Prostate gland (tissue), 2 donors: Measurements from ENCODE around the gene OR8S1.

Experiments
- CTCF ChIP-seq, 4 experiments: fragments of 200-600 bp in 2 of 4; fragments of 450-650 bp in 2 of 4; sonication (generic) in 2 of 4; IDR thresholded peaks; 1 replicate in 3 of 4; 2 replicates in 1 of 4; pipeline ENCODE4 v1.5.1; 2016 to 2019; ENCODE audit warnings: antibody characterized with exemption in 4 of 4, mild to moderate bottlenecking in 2 of 4, moderate library complexity in 2 of 4
- POLR2A ChIP-seq: fragments of 450-650 bp; IDR thresholded peaks from one replicate; pipeline ENCODE4 v1.6.1; 2016; ENCODE audit warnings: antibody characterized with exemption, mild to moderate bottlenecking
- POLR2AphosphoS5 ChIP-seq: sonication (generic); formaldehyde crosslinking; IDR thresholded peaks from one replicate; pipeline ENCODE4 v1.6.1; 2017; ENCODE audit warnings: antibody characterized with exemption

- no peak for TF ChIP-seq CTCF (IDR thresholded peaks at IDR 0.05)
- TF ChIP-seq POLR2A, result no peak
- TF ChIP-seq POLR2AphosphoS5, result no peak
Measured at GRCh38 chr12:48567731-48568130, 42.3 kb downstream of the OR8S1 start.
